GM12878 (cell line): ENCODE data around the gene ATG13. TPM values are rescaled to one million over a fixed set of nuclear protein-coding genes. Genes with fewer than 3 reads are reported as not detected.
A peak's percentile ranks its signal among the peaks of the same experiment; 100 is the strongest.

Experiments used
- ATAC-seq: fragments of 200-7000 bp; cut with Tn5 transposase; 3 replicates; pipeline ENCODE4 v1.9.1; 2020; ENCODE audit warnings: mild to moderate bottlenecking, moderate library complexity
- Bru-seq: library from RNA; stranded (reverse); fragments of 400-500 nt; gene quantifications from one replicate; lab custom pipeline; 2021; lab: Mats Ljungman, UMichigan
- BruChase-seq, 2 experiments: library from RNA; stranded (reverse); fragments of 400-500 nt; gene quantifications; one replicate each; lab custom pipeline; 2021; lab: Mats Ljungman, UMichigan
- BruUV-seq: library from RNA; stranded (reverse); fragments of 400-500 nt; replicated peaks from 2 replicates; lab custom pipeline; 2021; lab: Mats Ljungman, UMichigan
- CTCF ChIA-PET: fragments of 300-600 bp; sonication (Branson Sonifier 250); formaldehyde crosslinking; extraction: SDS; loops from one replicate; lab custom pipeline; 2021; ENCODE audit warnings: inconsistent platforms; lab: Yijun Ruan, JAX
- POLR2A ChIA-PET: fragments of 350-600 bp; formaldehyde crosslinking; extraction: SDS; loops from one replicate; lab custom pipeline; 2021; ENCODE audit warnings: inconsistent platforms; lab: Charles Lee
- RAD21 ChIA-PET: fragments of 300-600 bp; sonication (Branson Sonifier 250); formaldehyde crosslinking; loops from one replicate; lab custom pipeline; 2023; ENCODE audit warnings: antibody characterized with exemption; ENCODE audit not compliant: unreplicated experiment; lab: Charles Lee
- SMC1A ChIA-PET: fragments of 300-600 bp; sonication (Branson Sonifier 250); formaldehyde crosslinking; loops from one replicate; lab custom pipeline; 2023; ENCODE audit not compliant: unreplicated experiment, uncharacterized antibody; lab: Charles Lee
- DNase-seq: peaks from one replicate; pipeline ENCODE4 v3.0.0-alpha.2; 2011; ENCODE audit warnings: low read depth, low spot score
- FAIRE-seq: peaks from 3 replicates; lab custom pipeline; 2011; peaks lifted over from hg19 to GRCh38; lab: Jason Lieb, UNC
- H2AFZ ChIP-seq: 2 replicates; pipeline ENCODE4 v1.6.0; 2011; ENCODE audit warnings: low read depth, low read length, control low read depth; ENCODE audit not compliant: control insufficient read depth
- H3K27ac ChIP-seq: 2 replicates; pipeline ENCODE4 v1.5.1; 2011; ENCODE audit warnings: control low read depth; ENCODE audit not compliant: control insufficient read depth, insufficient read depth
- H3K27me3 ChIP-seq, 2 experiments: replicated peaks in 1 of 2; 2 replicates each; pipeline versions ENCODE4 v1.6.0 to v1.6.1; 2011; ENCODE audit warnings: low read length in 1 of 2; ENCODE audit not compliant: control insufficient read depth in 2 of 2, insufficient read depth in 2 of 2
- H3K36me3 ChIP-seq, 2 experiments: 2 replicates each; pipeline ENCODE4 v1.5.1; 2011; ENCODE audit warnings: low read length in 1 of 2; ENCODE audit not compliant: control insufficient read depth in 2 of 2, insufficient read depth in 2 of 2
- H3K4me1 ChIP-seq: 2 replicates; pipeline ENCODE4 v1.6.1; 2011; ENCODE audit warnings: mild to moderate bottlenecking, low read length, moderate library complexity, mixed read lengths; ENCODE audit not compliant: control insufficient read depth, insufficient read depth
- H3K4me2 ChIP-seq: 2 replicates; pipeline ENCODE4 v1.6.0; 2011; ENCODE audit warnings: control low read depth; ENCODE audit not compliant: control insufficient read depth, insufficient read depth
- H3K4me3 ChIP-seq: fragments of 200-600 bp; sonication (generic); 2 replicates; pipeline ENCODE4 v1.5.1; 2016
- H3K79me2 ChIP-seq: 2 replicates; pipeline ENCODE4 v1.6.0; 2011; ENCODE audit warnings: low read length; ENCODE audit not compliant: control insufficient read depth, insufficient read depth
- H3K9ac ChIP-seq: 2 replicates; pipeline ENCODE4 v1.8.0; 2011; ENCODE audit warnings: low read length, control low read depth, mixed read lengths; ENCODE audit not compliant: control insufficient read depth, insufficient read depth
- H3K9me3 ChIP-seq: replicated peaks from 3 replicates; pipeline ENCODE4 v1.5.1; 2011; ENCODE audit warnings: mild to moderate bottlenecking, low read length; ENCODE audit not compliant: control insufficient read depth, insufficient read depth
- H4K20me1 ChIP-seq: 2 replicates; pipeline ENCODE4 v1.6.0; 2011; ENCODE audit not compliant: control insufficient read depth, insufficient read depth
- FOXM1 ChIP-seq: IDR thresholded peaks from 2 replicates; pipeline ENCODE4 v1.6.1; 2012; ENCODE audit warnings: low read depth, mild to moderate bottlenecking, inconsistent platforms, low read length, moderate library complexity
- JUNB ChIP-seq: IDR thresholded peaks from 2 replicates; pipeline ENCODE4 v1.6.1; 2016; ENCODE audit warnings: antibody characterized with exemption, mild to moderate bottlenecking
- JUND ChIP-seq: IDR thresholded peaks from 2 replicates; pipeline ENCODE4 v1.6.1; 2012; ENCODE audit warnings: low read depth, mild to moderate bottlenecking, low read length, improper control_type of control experiment, moderate library complexity
- POLR2AphosphoS2 ChIP-seq: IDR thresholded peaks from 2 replicates; pipeline ENCODE4 v1.6.1; 2011; ENCODE audit warnings: low read depth, mild to moderate bottlenecking, low read length, improper control_type of control experiment, moderate library complexity
- RFX5 ChIP-seq: IDR thresholded peaks from 2 replicates; pipeline ENCODE4 v1.6.1; 2011; ENCODE audit warnings: low read depth, low read length, improper control_type of control experiment
- SMARCA5 ChIP-seq: fragments of 450-650 bp; IDR thresholded peaks from 2 replicates; pipeline ENCODE4 v1.6.1; 2017; ENCODE audit warnings: mild to moderate bottlenecking
- SP1 ChIP-seq: IDR thresholded peaks from one replicate; pipeline ENCODE4 v1.6.1; 2011; ENCODE audit warnings: low read depth, low read length
- TARDBP ChIP-seq: IDR thresholded peaks from 2 replicates; pipeline ENCODE4 v1.6.1; 2016; ENCODE audit warnings: borderline replicate concordance
- ZZZ3 ChIP-seq: IDR thresholded peaks from 2 replicates; pipeline ENCODE4 v1.6.1; 2011; ENCODE audit warnings: low read depth; ENCODE audit not compliant: control insufficient read depth, insufficient read length
- WGBS: methylation state at CpG from one replicate; pipeline ENCODE4 v1.1.6; 2016; ENCODE audit warnings: low lambda C conversion rate; ENCODE audit not compliant: insufficient replicate concordance, insufficient coverage; ENCODE audit errors: missing lambda C conversion rate; 5-methylcytosine and 5-hydroxymethylcytosine counted together
- in situ Hi-C: fragments of 300-500 bp; cut with MboI; formaldehyde crosslinking; loops from 9 replicates; pipeline ENCODE4 v1.14.3; 2018; ENCODE audit warnings: mixed read lengths
- intact Hi-C: fragments of 100-400 bp; cut with micrococcal nuclease; formaldehyde crosslinking; loops from one replicate; pipeline ENCODE4 v1.14.2; 2022; ENCODE audit not compliant: unreplicated experiment
- long read RNA-seq, 2 experiments: library from polyadenylated mRNA; unstranded; transcript quantifications; one replicate each; pipeline ENCODE4 v2.0.0, GENCODE V29; 2019 to 2020
- polyA minus RNA-seq, 3 experiments: library from RNA; depleted of rRNA, polyadenylated mRNA; stranded (reverse); fragments of >200 nt; gene quantifications; 2 replicates each; pipeline ENCODE4 v1.2.3, GENCODE V29; 2011
- polyA plus RNA-seq, 11 experiments: library from polyadenylated mRNA; depleted of rRNA in 4 of 11; unstranded in 6 of 11; stranded (reverse) in 5 of 11; fragments of >200 nt; fragmentation: Nextera tagmentation in 4 of 11; fragmentation: Illumina TruSeq in 1 of 11; extraction: Ambion mirVana in 4 of 11; extraction: Trizol in 1 of 11; gene quantifications; 1 replicate in 1 of 11; 2 replicates in 10 of 11; pipeline versions ENCODE4 v1.2.1 to v1.2.3, GENCODE V29; 2011 to 2016; ENCODE audit warnings: inconsistent platforms in 2 of 11, missing spikeins in 2 of 11, low read depth in 1 of 11
- total RNA-seq, 4 experiments: library from RNA; depleted of rRNA in 3 of 4; stranded (reverse); fragments of >200 nt in 3 of 4; fragmentation: Illumina TruSeq in 1 of 4; extraction: Trizol in 1 of 4; gene quantifications; 2 replicates each; pipeline versions ENCODE4 v1.2.1 to v1.2.3, GENCODE V29; 2013 to 2021
- TF ChIP-seq, protein P1 (sequence below): IDR thresholded peaks from 2 replicates; pipeline ENCODE4 v1.6.1; 2011; ENCODE audit warnings: borderline replicate concordance, low read depth, mild to moderate bottlenecking, moderate library complexity, mixed read lengths, low read length; ENCODE audit not compliant: insufficient read depth; ENCODE audit errors: extremely low read length
- TF ChIP-seq, protein P2 (sequence below): fragments of 450-650 bp; IDR thresholded peaks from 2 replicates; pipeline ENCODE4 v1.6.1; 2014; ENCODE audit warnings: mild to moderate bottlenecking
- TF ChIP-seq, protein P3 (sequence below): fragments of 450-650 bp; formaldehyde crosslinking; IDR thresholded peaks from 2 replicates; pipeline ENCODE4 v1.4.0; 2022; ENCODE audit warnings: mild to moderate bottlenecking, moderate library complexity

Gene ATG13
- 63.2 and 69.0 TPM in 2 replicates for total RNA-seq (2013; cell fraction: nucleolus; rRNA removed)
- 41.0 and 61.6 TPM in 2 replicates for total RNA-seq (2014; rRNA removed)
- total RNA-seq (2014; rRNA removed; fragmentation: Illumina TruSeq; extraction: Trizol): 22.9 and 27.8 TPM in 2 replicates
- total RNA-seq (2021): 56.1 and 58.3 TPM in 2 replicates
- 22.1 TPM for polyA plus RNA-seq (2011; ENCODE audit: low read depth)
- 40.5 and 48.1 TPM in 2 replicates for polyA plus RNA-seq (2011; rRNA removed)
- polyA plus RNA-seq (2011; cell fraction: cytosol; rRNA removed): 63.4 and 77.9 TPM in 2 replicates
- polyA plus RNA-seq (2011; cell fraction: nucleus; rRNA removed): 112 and 129 TPM in 2 replicates
- 25.3 and 28.4 TPM in 2 replicates for polyA plus RNA-seq (2012)
- 33.8 and 42.9 TPM in 2 replicates for polyA plus RNA-seq (2014; fragmentation: Illumina TruSeq; extraction: Trizol)
- 10 to 100 TPM; 10.9 to 13.6 TPM for polyA plus RNA-seq (2014; fragmentation: Nextera tagmentation; extraction: Ambion mirVana)
- polyA plus RNA-seq (2014; rRNA removed): 57.0 and 68.3 TPM in 2 replicates
- 10 to 100 TPM; 53.6 to 57.6 TPM for polyA plus RNA-seq (2016; fragmentation: Nextera tagmentation; extraction: Ambion mirVana)
- 57.4 and 97.5 TPM in 2 replicates for polyA minus RNA-seq (2011; rRNA and poly(A)+ RNA removed)
- 18.6 and 23.9 TPM in 2 replicates for polyA minus RNA-seq (2011; cell fraction: cytosol; rRNA and poly(A)+ RNA removed)
- polyA minus RNA-seq (2011; cell fraction: nucleus; rRNA and poly(A)+ RNA removed): 33.7 and 51.3 TPM in 2 replicates
- Bru-seq, nascent RNA: percentile 78 among the genes with signal in this experiment
- percentile 73 among the genes with signal in this experiment for BruChase-seq, experiment 1, labeled RNA remaining after a 6-hour chase
- BruChase-seq, experiment 2, labeled RNA remaining after a 2-hour chase: percentile 73 among the genes with signal in this experiment
- long read RNA-seq, experiment 1, full-length matches to known transcripts: 5 of 22 reads
- long read RNA-seq, experiment 1, partial matches to known transcripts: 0 of 22 reads
- long read RNA-seq, experiment 1, other reads (novel, unspliced or antisense): 17 of 22 reads
- long read RNA-seq, experiment 2, full-length matches to known transcripts: 11 of 32 reads
- long read RNA-seq, experiment 2, partial matches to known transcripts: 3 of 32 reads
- long read RNA-seq, experiment 2, other reads (novel, unspliced or antisense): 18 of 32 reads

DNA sequence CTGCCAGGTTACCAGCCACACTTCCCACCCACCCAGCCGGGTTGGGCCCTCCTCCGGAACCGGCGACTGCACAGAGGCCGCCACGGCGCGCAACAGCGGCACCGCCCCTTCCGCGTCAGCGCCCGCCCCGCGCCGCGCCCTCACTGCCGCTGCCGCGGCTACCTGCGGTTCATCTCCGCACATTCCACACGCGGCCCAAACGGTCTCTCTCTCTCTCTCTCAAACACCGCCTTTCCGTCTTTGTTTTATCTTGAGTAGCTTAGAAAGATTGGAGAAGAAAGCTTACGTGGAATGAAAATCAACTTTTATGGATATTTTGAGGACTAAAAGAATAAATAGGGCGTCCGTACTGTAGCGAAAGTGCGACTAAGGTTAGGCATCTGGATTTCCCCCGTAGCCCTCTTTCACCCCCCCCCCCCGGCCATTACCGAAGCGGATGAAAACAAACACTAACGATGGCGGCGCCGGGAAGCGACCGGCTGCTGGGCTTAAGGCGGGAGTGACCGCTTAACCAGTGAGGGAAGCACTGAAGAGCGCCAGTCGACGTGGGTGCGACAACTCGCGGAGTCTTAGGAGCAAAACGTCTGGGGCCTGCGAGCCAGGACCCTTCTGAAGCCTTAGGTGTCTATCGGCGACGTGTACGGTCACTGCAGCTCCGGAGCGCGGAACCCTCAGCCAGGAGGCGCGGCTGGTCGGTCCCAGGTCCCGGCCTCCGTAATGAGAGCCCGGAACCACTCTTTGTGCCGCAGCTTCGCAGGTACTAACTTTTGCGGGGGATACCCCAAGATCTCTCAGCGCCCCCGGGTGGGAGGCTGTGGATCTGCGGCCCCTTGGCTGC lies at the start of gene ATG13, which contains the start of gene HARBI1:
Gene ATG13, plus strand, starts transcription at position 420 of the 838 bp plus-strand sequence. CDS start 26,739 bp downstream, outside the sequence.
Gene HARBI1, minus strand, starts transcription at position 94 of the 838 bp plus-strand sequence. CDS start 990 bp downstream, outside the sequence.
- Histone ChIP-seq H3K4me3 (peak within 1 kb of the TSS; percentile 82), H3K4me2 (peak within 1 kb of the TSS; percentile 98), H3K27ac (peak within 1 kb of the TSS; percentile 99), H3K36me3 (no peaks in the 10 kb centered on the region), H3K27me3 (no peaks in the 10 kb centered on the region), H3K9me3 (no peaks in the 10 kb centered on the region), H4K20me1 (no peaks in the 10 kb centered on the region), H3K9ac (peak within 1 kb of the TSS; percentile 99), H3K79me2 (peaks cover 23% of the 10 kb centered on the region), H2AFZ (peak within 1 kb of the TSS; percentile 89), H3K4me1 (peaks cover 7% of the 10 kb centered on the region; the same call in 1 of the 2 replicates)
- TSS peak; percentile 89 for BruUV-seq
- ChIA-PET POLR2A (interaction anchor here (0.6 to 2.9 kb wide), 10 partner anchors 10 to 333 kb away, joined by 3 to 11 read pairs (median 4); partner anchors contain the start of genes AMBRA1, ARHGAP1 and ZNF408), RAD21 (interaction anchor here (0.7 to 2.9 kb wide), 14 partner anchors 10 to 225 kb away, joined by 3 to 20 read pairs (median 6); partner anchors contain the start of genes AMBRA1 and CHRM4), CTCF (interaction anchor here (0.6 to 4.5 kb wide), 34 partner anchors 10 to 775 kb away, joined by 3 to 31 read pairs (median 5); partner anchors contain the start of genes AMBRA1, ARHGAP1 and ZNF408), SMC1A (interaction anchor here (0.6 to 5.9 kb wide), 18 partner anchors 10 to 234 kb away, joined by 3 to 34 read pairs (median 4); partner anchors contain the start of gene AMBRA1)
- peak; percentile 80 for FAIRE-seq
- WGBS: 1% methylated on average over 72 of the region's 72 CpGs
- intact Hi-C loops: loop anchor here (2.0 kb wide), 2 partner anchors 63 to 229 kb away; no protein-coding TSS in a partner anchor
- ATAC-seq: peak; percentile 98
- peak; percentile 55 for DNase-seq
- in situ Hi-C loops: no loop called here
- TF ChIP-seq POLR2AphosphoS2 (peak; percentile 50; the same call in 1 of the 2 replicates), FOXM1 (peak; percentile 73), SMARCA5 (peak; percentile 79), JUND (no peak), RFX5 (no peak), TARDBP (no peak), SP1 (peak; percentile 21), ZZZ3 (no peak), JUNB (no peak)
- TF ChIP-seq, protein P1, sequence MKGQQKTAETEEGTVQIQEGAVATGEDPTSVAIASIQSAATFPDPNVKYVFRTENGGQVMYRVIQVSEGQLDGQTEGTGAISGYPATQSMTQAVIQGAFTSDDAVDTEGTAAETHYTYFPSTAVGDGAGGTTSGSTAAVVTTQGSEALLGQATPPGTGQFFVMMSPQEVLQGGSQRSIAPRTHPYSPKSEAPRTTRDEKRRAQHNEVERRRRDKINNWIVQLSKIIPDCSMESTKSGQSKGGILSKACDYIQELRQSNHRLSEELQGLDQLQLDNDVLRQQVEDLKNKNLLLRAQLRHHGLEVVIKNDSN: no peak
- TF ChIP-seq, protein P2, sequence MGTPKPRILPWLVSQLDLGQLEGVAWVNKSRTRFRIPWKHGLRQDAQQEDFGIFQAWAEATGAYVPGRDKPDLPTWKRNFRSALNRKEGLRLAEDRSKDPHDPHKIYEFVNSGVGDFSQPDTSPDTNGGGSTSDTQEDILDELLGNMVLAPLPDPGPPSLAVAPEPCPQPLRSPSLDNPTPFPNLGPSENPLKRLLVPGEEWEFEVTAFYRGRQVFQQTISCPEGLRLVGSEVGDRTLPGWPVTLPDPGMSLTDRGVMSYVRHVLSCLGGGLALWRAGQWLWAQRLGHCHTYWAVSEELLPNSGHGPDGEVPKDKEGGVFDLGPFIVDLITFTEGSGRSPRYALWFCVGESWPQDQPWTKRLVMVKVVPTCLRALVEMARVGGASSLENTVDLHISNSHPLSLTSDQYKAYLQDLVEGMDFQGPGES: no peak
- TF ChIP-seq, protein P3, sequence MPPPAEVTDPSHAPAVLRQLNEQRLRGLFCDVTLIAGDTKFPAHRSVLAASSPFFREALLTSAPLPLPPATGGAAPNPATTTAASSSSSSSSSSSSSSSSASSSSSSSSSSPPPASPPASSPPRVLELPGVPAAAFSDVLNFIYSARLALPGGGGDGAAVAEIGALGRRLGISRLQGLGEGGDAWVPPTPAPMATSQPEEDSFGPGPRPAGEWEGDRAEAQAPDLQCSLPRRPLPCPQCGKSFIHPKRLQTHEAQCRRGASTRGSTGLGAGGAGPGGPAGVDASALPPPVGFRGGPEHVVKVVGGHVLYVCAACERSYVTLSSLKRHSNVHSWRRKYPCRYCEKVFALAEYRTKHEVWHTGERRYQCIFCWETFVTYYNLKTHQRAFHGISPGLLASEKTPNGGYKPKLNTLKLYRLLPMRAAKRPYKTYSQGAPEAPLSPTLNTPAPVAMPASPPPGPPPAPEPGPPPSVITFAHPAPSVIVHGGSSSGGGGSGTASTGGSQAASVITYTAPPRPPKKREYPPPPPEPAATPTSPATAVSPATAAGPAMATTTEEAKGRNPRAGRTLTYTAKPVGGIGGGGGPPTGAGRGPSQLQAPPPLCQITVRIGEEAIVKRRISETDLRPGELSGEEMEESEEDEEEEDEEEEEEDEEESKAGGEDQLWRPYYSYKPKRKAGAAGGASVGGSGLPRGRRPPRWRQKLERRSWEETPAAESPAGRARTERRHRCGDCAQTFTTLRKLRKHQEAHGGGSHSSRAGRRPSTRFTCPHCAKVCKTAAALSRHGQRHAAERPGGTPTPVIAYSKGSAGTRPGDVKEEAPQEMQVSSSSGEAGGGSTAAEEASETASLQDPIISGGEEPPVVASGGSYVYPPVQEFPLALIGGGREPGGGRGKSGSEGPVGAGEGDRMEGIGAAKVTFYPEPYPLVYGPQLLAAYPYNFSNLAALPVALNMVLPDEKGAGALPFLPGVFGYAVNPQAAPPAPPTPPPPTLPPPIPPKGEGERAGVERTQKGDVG: no peak
